H9 (cell line): ENCODE measurements around the gene ADGRE1. TPM values are rescaled to one million over a fixed set of nuclear protein-coding genes. Genes with fewer than 3 reads are reported as not detected.

ENCODE experiments used
- DNase-seq: peaks from one replicate; pipeline ENCODE4 v3.0.0-alpha.2; 2017
- H2AFZ ChIP-seq: one replicate; pipeline ENCODE4 v1.6.1; 2013; ENCODE audit warnings: mild to moderate bottlenecking, low read length, control low read depth, moderate library complexity
- H2AK5ac ChIP-seq: 2 replicates; pipeline ENCODE4 v1.6.1; 2013; ENCODE audit warnings: low read length, control low read depth, mixed read lengths; ENCODE audit not compliant: insufficient read length
- H2BK120ac ChIP-seq: one replicate; pipeline ENCODE4 v1.6.1; 2013; ENCODE audit warnings: low read depth, mild to moderate bottlenecking, low read length, control low read depth, inconsistent platforms; ENCODE audit not compliant: poor library complexity, severe bottlenecking
- H2BK12ac ChIP-seq: 2 replicates; pipeline ENCODE4 v1.6.1; 2013; ENCODE audit warnings: low read length, control low read depth, mixed read lengths, low read depth; ENCODE audit not compliant: insufficient read length
- H2BK15ac ChIP-seq: 2 replicates; pipeline ENCODE4 v1.6.1; 2013; ENCODE audit warnings: low read depth, low read length, control low read depth
- H2BK20ac ChIP-seq: one replicate; pipeline ENCODE4 v1.6.1; 2013; ENCODE audit warnings: low read depth, mild to moderate bottlenecking, low read length, control low read depth, inconsistent platforms; ENCODE audit not compliant: poor library complexity, severe bottlenecking
- H2BK5ac ChIP-seq: 2 replicates; pipeline ENCODE4 v1.6.1; 2013; ENCODE audit warnings: low read length, control low read depth, mixed read lengths; ENCODE audit not compliant: insufficient read length
- H3K14ac ChIP-seq: 2 replicates; pipeline ENCODE4 v1.6.1; 2013; ENCODE audit warnings: low read length, control low read depth; ENCODE audit not compliant: insufficient read depth
- H3K18ac ChIP-seq: 2 replicates; pipeline ENCODE4 v1.6.1; 2013; ENCODE audit warnings: low read depth, mild to moderate bottlenecking, mixed read lengths, low read length, control low read depth; ENCODE audit not compliant: insufficient read length
- H3K23ac ChIP-seq: 2 replicates; pipeline ENCODE4 v1.6.1; 2013; ENCODE audit warnings: low read length, control low read depth, mixed read lengths, low read depth; ENCODE audit not compliant: insufficient read length
- H3K23me2 ChIP-seq: 2 replicates; pipeline ENCODE4 v1.6.1; 2013; ENCODE audit warnings: low read depth, mild to moderate bottlenecking, mixed read lengths, low read length, control low read depth; ENCODE audit not compliant: insufficient read length, poor library complexity, severe bottlenecking
- H3K27ac ChIP-seq: 2 replicates; pipeline ENCODE4 v1.5.1; 2013; ENCODE audit warnings: low read length, control low read depth, mixed read lengths, low read depth; ENCODE audit not compliant: insufficient read length
- H3K27me3 ChIP-seq: 2 replicates; pipeline ENCODE4 v1.6.1; 2013; ENCODE audit warnings: low read length, control low read depth, inconsistent platforms; ENCODE audit not compliant: insufficient read depth
- H3K4ac ChIP-seq: 2 replicates; pipeline ENCODE4 v1.6.1; 2013; ENCODE audit warnings: low read depth, mild to moderate bottlenecking, control low read depth, inconsistent platforms, low read length, moderate library complexity
- H3K4me1 ChIP-seq: 2 replicates; pipeline ENCODE4 v1.6.1; 2013; ENCODE audit warnings: low read length, control low read depth, inconsistent platforms; ENCODE audit not compliant: insufficient read depth
- H3K4me2 ChIP-seq: 2 replicates; pipeline ENCODE4 v1.6.1; 2013; ENCODE audit warnings: low read length, control low read depth, mixed read lengths; ENCODE audit not compliant: insufficient read length, insufficient read depth
- H3K56ac ChIP-seq: 2 replicates; pipeline ENCODE4 v1.6.1; 2013; ENCODE audit warnings: low read depth, mild to moderate bottlenecking, mixed read lengths, low read length, control low read depth; ENCODE audit not compliant: insufficient read length
- H3K79me1 ChIP-seq: 2 replicates; pipeline ENCODE4 v1.6.1; 2013; ENCODE audit warnings: low read depth, mild to moderate bottlenecking, moderate library complexity, low read length, control low read depth, inconsistent platforms; ENCODE audit not compliant: insufficient read depth, poor library complexity, severe bottlenecking
- H3K79me2 ChIP-seq: 2 replicates; pipeline ENCODE4 v1.6.1; 2013; ENCODE audit warnings: low read length, control low read depth, inconsistent platforms; ENCODE audit not compliant: insufficient read depth
- H3K9ac ChIP-seq: 2 replicates; pipeline ENCODE4 v1.6.1; 2013; ENCODE audit warnings: low read length, control low read depth, mixed read lengths; ENCODE audit not compliant: insufficient read length; ENCODE audit errors: extremely low read depth
- H3K9me3 ChIP-seq: one replicate; pipeline ENCODE4 v1.6.1; 2013; ENCODE audit warnings: low read depth, low read length, inconsistent platforms; ENCODE audit not compliant: control insufficient read depth
- H3T11ph ChIP-seq: one replicate; pipeline ENCODE4 v1.6.1; 2013; ENCODE audit warnings: mild to moderate bottlenecking, low read length, control low read depth, inconsistent platforms
- H4K20me1 ChIP-seq: one replicate; pipeline ENCODE4 v1.6.1; 2013; ENCODE audit not compliant: control insufficient read depth, insufficient read length, insufficient read depth
- H4K5ac ChIP-seq: 2 replicates; pipeline ENCODE4 v1.6.1; 2013; ENCODE audit warnings: low read depth, mild to moderate bottlenecking, mixed read lengths, low read length, control low read depth; ENCODE audit not compliant: insufficient read length
- H4K8ac ChIP-seq: replicated peaks from 2 replicates; pipeline ENCODE4 v1.6.1; 2013; ENCODE audit warnings: low read length, control low read depth, mixed read lengths, low read depth; ENCODE audit not compliant: insufficient read length
- H4K91ac ChIP-seq: 2 replicates; pipeline ENCODE4 v1.6.1; 2013; ENCODE audit warnings: low read depth, mild to moderate bottlenecking, moderate library complexity, mixed read lengths, low read length, control low read depth; ENCODE audit not compliant: insufficient read length
- H3K27ac Mint-ChIP-seq, 3 experiments: 2 replicates in 2 of 3; 3 replicates in 1 of 3; pipeline ENCODE4 v1.8.0; 2020 to 2021; ENCODE audit warnings: mixed read lengths in 3 of 3, mild to moderate bottlenecking in 1 of 3, moderate library complexity in 1 of 3
- H3K27me3 Mint-ChIP-seq: 2 replicates; pipeline ENCODE4 v1.8.0; 2021; ENCODE audit warnings: low read depth, mild to moderate bottlenecking, moderate library complexity, mixed read lengths
- H3K36me3 Mint-ChIP-seq, 3 experiments: 2 replicates in 2 of 3; 3 replicates in 1 of 3; pipeline ENCODE4 v1.8.0; 2020 to 2021; ENCODE audit warnings: low read depth in 3 of 3, mixed read lengths in 3 of 3; ENCODE audit not compliant: insufficient read depth in 1 of 3
- H3K4me1 Mint-ChIP-seq, 2 experiments: 2 replicates each; pipeline ENCODE4 v1.8.0; 2020; ENCODE audit warnings: mixed read lengths in 2 of 2
- H3K4me3 Mint-ChIP-seq, 2 experiments: 2 replicates in 1 of 2; 3 replicates in 1 of 2; pipeline ENCODE4 v1.8.0; 2020 to 2021; ENCODE audit warnings: mild to moderate bottlenecking in 2 of 2, mixed read lengths in 2 of 2, moderate library complexity in 1 of 2
- H3K9me3 Mint-ChIP-seq, 2 experiments: 2 replicates in 1 of 2; 3 replicates in 1 of 2; pipeline ENCODE4 v1.8.0; 2020; ENCODE audit warnings: mild to moderate bottlenecking in 2 of 2, mixed read lengths in 2 of 2, moderate library complexity in 1 of 2
- CTCF ChIP-seq: fragments of 200-600 bp; sonication (generic); conservative IDR thresholded peaks from 3 replicates; pipeline ENCODE4 v1.8.0; 2021; ENCODE audit warnings: antibody characterized with exemption, mild to moderate bottlenecking
- WGBS: extraction: QIAGEN DNeasy Blood & Tissue Kit; methylation state at CpG from one replicate; pipeline ENCODE4 v1.1.7; 2013; ENCODE audit warnings: missing lambda C conversion rate, low lambda C conversion rate, mixed read lengths; ENCODE audit not compliant: insufficient read length; ENCODE audit errors: extremely low coverage; 5-methylcytosine and 5-hydroxymethylcytosine counted together
- total RNA-seq: library from RNA; stranded (reverse); gene quantifications from 2 replicates; pipeline ENCODE4 v1.2.1, GENCODE V29; 2021

ADGRE1 gene
- total RNA-seq, 1 experiment from 2014 or later: not detected

DNA sequence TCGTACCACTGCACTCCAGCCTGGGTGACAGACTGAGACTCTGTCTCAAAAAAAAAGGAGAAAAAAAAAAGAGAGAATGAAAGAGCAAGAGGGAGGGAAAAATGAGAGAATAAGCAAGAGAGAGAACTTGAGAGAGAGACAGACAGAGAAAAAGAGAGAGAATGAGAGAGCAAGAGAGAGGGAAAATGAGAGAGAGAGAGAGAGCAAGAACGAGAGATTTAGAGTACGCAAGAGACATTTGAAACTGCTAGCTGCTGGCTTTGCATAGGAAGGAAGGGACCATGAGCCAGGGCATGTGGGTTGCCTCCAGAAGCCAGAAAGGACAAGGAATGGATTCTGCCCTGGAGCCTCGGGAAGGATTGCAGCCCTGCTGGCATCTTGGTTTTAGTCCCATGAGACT, 9.6 kb upstream of the ADGRE1 start:
- no peaks in the 10 kb centered on the region for H3K9me3 ChIP-seq
- H3K4ac ChIP-seq: no peak overlapping the region
- H3T11ph ChIP-seq: no peak overlapping the region
- no peaks in the 10 kb centered on the region for H3K4me1 ChIP-seq
- H2BK15ac ChIP-seq: no peak overlapping the region
- no peaks in the 10 kb centered on the region for H3K79me2 ChIP-seq
- H4K5ac ChIP-seq: no peak overlapping the region
- H3K14ac ChIP-seq: no peak overlapping the region
- H2BK20ac ChIP-seq: no peak overlapping the region
- H4K20me1 ChIP-seq: peaks cover 2% of the 10 kb centered on the region
- no peak overlapping the region for H2BK5ac ChIP-seq
- H3K27me3 ChIP-seq: no peaks in the 10 kb centered on the region
- no peak overlapping the region for H2BK120ac ChIP-seq
- no peak overlapping the region for H3K18ac ChIP-seq
- no peak overlapping the region for H3K56ac ChIP-seq
- no peaks in the 10 kb centered on the region for H3K23me2 ChIP-seq
- no peak overlapping the region for H2AFZ ChIP-seq
- no peak for DNase-seq
- no peak overlapping the region for H3K23ac ChIP-seq
- TF ChIP-seq CTCF: no peak
- no peak overlapping the region for H2BK12ac ChIP-seq
- no peaks in the 10 kb centered on the region for H3K79me1 ChIP-seq
- no peak overlapping the region for H3K4me2 ChIP-seq
- Mint-ChIP-seq H3K9me3 (peaks cover 84 to 97% of the 10 kb centered on the region in 2 experiments), H3K36me3 (peaks cover 10 to 14% (median 13%) of the 10 kb centered on the region in 3 experiments; a peak in 6 of 7 replicates), H3K27me3 (peaks cover 16% of the 10 kb centered on the region; the same call in 1 of the 2 replicates), H3K4me3 (no peak overlapping the region), H3K4me1 (no peaks in the 10 kb centered on the region), H3K27ac (no peak overlapping the region; a peak in 1 of 7 replicates)
- no peak overlapping the region for H2AK5ac ChIP-seq
- H4K8ac ChIP-seq: no peak overlapping the region
- WGBS: no CpG with 5 or more reads among the region's 4 CpGs
- no peak overlapping the region for H3K9ac ChIP-seq
- H4K91ac ChIP-seq: no peak overlapping the region
- H3K27ac ChIP-seq: no peak overlapping the region
